HG03064 (cell line): ENCODE data around the gene ATP6V1C2.
A peak's percentile ranks its signal among the peaks of the same experiment; 100 is the strongest.
"Not testable (repeated sequence)": the region's sequence is repeated elsewhere in the genome, so short reads cannot be mapped to it uniquely, and the experiment has no call there.

Experiments
- ATAC-seq: cut with Tn5 transposase; IDR thresholded peaks from one replicate; pipeline ENCODE4 v1.9.1; 2021; ENCODE audit warnings: low read depth; ENCODE audit not compliant: unreplicated experiment

The ATP6V1C2 gene

GRCh38 chr2:10810202-10811161 lies 89.1 kb downstream of the ATP6V1C2 start:
- ATAC-seq = peak; percentile 37

DNA sequence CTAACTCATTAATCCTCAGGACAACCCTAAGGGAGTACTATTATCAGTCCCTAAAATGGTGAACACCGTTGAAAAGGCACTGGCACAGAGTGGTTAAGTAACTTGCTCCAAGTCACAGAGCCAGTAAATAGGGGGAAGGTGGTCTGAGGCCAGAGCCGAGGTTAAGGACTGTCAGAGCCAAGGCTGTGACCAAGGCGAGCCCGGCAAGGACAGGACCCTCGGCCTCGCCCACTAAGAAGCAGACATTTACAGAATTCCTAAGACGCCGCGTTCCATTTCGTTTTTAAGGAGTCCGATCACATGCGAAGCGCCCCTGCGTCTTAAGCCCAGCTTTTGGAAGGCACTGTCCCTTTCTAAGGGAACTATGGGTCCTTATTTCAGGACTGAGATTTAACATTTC lies 90.1 kb downstream of the ATP6V1C2 start:
- ATAC-seq = no peak

DNA sequence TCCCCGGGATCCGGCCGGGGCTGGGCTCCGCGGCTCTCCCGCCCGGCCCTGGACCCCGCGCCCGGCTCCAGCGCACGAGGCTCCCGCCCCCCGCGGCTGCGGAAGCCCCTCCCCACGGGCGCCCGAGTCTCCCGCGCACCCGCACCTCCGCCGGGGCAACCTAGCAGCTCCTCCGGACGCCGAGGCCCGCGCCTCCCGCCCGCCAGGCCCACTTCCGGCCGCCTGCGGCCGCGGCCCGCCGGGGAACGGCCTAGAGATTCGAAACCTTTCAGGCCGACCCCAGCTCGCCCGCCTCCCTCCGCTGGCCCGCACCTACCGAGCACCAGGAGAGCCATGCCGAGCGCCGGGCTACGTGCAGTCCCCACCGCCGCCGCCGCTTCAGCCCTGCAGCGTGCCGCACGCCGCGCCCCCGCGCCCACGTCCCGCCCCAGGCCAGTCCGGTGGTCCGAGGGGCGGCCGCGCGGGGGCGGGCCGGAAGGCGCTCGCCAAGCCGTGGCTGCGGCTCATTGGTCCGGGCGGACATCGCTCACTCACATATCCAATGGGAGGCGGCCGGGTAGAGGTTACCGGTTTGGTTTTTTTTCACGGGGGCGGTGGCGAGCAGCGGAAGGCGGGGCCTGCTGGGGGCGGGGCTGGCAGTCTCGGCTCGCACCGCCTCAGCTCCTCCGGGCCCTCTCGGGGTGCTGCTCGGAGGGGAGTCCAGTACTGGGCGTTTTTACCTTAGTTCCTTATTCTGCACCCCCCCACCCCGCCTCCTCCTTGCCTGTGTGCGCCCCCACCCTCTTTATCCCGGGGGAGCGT lies 91.1 kb downstream of the ATP6V1C2 start, which contains the start of gene PDIA6:
PDIA6 (minus strand) TSS at position 424 of the 801 bp plus-strand sequence; CDS start at position 335, 89 bp downstream.
- ATAC-seq = peak; percentile 83

DNA sequence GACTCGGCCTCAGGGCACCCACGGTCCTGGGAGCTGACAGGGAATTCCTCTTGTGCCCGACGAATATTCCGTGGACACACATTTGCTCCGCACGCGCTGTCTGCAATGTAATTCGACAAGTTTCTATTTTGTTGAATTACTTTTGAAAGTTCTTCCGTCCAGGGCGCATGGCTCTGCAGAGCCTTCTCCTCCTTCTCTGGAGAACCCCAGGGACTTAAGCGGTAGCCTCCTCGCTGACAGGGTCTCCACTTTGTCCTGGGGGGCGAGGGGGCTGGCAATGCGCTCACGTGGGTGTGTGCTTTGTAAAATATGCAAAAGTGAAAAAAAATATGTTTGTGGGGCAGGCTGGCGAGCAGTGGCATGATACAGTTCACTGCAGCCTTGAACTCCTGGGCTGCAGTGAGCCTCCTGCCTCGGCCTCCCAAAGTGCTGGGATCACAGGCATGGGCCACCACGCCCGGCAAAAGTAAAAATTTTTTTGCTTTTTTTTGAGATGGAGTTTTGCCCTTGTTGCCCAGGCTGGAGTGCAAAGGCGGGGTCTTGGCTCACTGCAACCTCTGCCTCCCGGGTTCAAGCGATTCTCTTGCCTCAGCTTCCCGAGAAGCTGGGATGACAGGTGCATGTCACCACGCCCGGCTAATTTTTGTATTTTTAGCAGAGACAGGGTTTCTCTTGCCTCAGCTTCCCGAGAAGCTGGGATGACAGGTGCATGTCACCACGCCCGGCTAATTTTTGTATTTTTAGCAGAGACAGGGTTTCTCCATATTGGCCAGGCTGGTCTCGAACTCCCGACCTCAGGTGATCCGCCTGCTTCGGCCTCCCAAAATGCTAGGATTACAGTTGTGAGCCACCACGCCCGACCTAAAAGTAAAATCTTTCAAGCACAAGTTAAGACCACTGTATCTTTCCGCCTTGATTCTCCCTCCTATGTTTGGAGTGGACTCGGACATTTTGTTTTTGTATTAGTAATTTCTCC lies 92.0 kb downstream of the ATP6V1C2 start:
- not testable (repeated sequence) for ATAC-seq

DNA sequence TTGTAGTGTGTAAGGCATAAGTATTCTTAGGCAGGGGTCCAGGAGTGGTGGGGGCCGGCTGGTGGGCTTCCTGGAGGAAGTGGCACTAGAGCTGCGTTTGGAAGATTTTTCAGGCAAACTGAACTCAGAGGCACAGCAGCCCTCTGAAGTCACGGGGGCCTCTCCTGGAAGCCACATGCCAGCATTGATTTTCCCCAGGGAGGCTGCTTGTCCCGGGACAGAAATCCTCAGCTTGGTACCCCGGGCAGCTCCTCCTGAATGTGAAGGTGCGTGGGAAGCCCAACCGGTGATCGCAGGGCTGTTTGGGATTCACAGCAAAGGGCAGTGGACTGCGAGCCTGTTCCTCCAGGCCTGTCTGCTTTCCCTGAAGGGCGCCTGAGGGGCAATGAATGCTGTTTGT lies 92.7 kb downstream of the ATP6V1C2 start:
- ATAC-seq = no peak

DNA sequence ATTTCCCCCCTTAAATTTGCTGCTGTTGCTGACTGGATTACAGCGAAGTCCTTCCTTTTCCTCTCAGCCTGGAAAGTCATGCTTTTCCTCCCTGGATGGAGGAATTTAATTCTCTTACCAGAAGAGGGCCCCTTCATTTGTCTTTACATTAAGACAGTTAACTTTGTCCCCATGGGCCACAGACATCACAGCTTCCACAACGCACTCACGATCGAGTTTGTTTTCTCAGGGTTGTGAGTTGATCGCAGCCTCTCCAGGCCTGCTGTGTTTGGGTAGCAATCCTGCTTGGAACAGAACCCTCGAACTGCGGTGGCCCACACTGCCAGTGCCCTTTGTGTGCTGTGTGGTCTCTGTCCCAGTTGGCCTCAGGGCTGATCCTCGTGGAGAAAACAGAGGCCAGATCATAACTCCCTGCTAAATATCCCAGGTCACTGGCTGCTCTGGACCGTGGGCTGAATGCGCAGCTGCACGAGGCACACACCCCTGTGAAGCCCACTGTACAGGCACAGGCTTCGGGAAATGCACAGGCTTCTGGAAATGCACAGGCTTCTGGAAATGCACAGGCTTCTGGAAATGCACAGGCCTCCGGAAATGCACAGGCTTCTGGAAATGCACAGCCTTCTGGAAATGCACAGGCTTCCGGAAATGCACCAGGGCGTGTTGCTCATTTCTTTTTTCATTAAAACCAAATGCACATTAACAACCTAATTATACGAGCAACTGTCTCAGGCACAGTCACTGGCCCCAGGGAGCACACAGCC lies 93.3 kb downstream of the ATP6V1C2 start:
- no peak for ATAC-seq

GRCh38 chr2:10817413-10817812 lies 96.0 kb downstream of the ATP6V1C2 start:
- no peak for ATAC-seq

DNA sequence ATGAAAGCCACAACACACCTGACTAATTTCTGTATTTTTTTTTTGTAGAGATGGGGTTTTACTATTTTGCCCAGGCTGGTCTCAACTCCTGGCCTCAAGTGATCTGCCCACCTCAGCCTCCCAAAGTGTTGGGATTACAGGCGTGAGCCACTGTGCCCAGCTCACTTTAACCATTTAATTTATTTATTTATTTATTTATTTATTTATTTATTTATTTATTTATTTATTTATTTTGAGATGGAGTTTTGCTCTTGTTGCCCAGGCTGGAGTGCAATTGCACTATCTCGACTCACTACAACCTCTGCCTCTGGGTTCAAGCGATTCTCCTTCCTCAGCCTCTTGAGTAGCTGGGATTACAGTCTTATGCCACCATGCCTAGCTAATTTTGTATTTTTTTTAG lies 96.9 kb downstream of the ATP6V1C2 start:
- ATAC-seq = not testable (repeated sequence)

DNA sequence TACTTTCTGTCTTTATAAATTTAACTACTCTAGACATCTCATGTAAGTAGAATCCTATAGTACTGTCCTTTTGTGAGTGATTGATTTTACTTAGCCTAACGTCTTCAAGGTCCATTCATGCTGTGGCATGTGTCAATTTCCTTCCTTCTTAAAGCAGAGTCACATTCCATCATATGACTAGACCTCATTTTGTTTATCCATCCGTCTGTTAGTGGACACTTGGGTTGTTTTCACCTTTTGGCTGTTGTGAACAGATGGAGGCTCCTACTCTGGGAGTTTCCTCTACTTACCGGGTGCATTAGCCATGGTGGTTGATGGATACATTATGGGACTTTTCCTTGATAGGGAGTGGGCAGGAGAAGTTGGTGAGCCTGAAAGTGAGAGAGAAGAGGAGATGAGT lies 97.6 kb downstream of the ATP6V1C2 start:
- no peak for ATAC-seq

DNA sequence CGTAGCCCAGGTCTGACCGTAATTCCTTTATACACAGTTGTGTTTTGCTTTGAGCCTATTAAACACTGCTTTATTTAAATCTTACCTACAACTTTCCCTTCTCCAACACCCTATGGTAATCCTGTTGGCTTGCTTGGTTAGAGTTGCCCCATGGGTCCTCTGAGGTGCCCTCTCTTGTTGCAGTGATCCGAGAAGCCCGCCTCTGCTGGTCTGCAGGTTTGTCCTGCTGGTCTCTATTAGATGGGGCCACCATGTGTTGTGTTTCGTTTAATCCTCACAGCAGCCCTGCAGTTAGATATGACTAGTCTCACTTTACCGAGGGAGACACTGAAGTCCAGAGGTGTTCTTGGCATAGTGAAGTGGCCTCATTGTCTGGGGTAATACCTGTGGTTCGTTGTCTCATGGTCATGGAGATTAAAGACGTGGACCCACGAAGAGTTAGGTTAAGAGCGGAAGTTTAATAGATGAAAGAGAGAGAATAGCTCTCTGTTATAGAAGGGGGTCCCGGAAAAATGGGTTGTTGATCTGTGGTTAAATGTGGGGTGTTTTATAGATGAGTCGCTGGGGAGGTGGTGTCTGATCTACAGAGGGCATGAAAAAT lies 98.4 kb downstream of the ATP6V1C2 start:
- no peak for ATAC-seq

DNA sequence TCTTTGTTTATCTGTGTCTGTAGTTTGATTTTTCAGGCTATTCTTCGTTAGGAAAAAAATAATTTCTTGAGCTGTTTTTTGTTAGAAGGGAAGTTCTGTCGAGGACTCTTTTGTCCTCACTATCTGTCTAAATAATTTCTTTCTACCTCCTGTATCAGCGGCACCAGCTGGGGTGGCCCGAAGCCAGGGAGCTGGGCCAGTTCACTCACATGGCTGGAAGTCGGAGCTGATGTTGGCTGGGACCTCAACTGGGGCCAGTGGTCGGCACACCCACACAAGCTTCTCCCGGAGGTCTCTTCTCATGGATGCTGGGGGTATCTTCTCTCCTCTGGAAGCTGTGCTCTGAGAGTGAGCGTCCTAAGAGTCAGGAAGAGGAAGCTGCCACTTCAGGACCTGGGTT lies 99.1 kb downstream of the ATP6V1C2 start:
- ATAC-seq = no peak

DNA sequence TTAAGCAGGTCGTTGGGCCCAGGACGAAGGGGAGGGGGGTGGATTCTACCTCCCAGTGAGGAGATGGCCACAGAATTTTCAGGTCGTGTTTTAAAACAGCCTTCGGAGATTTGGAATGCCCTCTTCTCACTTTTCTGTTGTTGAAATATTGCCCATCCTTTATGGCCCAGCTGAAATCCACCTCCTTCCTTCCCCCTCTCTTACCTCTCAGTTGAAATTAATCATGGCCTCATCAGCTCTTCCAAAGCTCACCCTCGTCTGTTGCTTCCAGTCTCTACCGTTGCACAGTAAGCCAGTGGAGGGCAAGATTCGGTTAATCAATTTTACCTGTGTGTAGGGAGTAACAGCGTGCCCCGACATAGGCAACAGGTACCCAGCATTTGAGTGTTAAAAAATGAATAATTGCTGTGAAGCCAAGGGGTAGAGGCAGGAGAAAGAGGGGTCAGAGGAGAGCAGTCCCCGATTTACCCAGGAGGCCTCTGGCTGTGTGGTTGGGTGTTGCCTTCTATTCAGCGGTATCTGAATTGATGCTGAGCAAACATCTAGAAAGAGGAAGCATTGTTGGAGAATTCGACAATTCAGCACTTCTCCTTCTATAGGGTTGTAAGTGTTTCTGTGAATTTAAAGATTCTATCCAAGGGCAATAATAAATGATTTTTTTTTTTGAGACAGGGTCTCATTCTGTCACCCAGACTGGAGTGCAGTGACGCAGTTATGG lies 99.7 kb downstream of the ATP6V1C2 start:
- no peak for ATAC-seq

GRCh38 chr2:10824191-10824590 lies 102.8 kb downstream of the ATP6V1C2 start:
- ATAC-seq = no peak

DNA sequence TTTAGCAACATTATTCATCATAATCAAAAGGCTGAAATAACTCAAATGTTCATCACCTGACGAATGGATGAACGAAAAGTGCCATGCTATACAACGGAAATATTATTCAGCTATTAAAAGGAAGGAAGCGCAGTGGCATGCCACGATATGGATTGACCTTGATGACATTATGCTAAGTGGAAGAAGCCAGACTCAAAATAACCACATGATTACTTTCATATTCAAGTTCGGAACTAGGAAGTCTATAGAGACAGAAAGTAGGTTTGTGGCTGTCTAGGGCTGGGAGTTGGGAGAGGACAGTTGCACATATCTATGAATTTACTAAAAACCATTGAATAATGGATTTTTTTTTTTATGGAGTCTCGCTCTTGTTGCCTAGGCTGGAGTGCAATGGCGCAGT lies 104.6 kb downstream of the ATP6V1C2 start:
- ATAC-seq = no peak

- no peak for ATAC-seq
These were observed 105.2 kb downstream of the ATP6V1C2 start for GRCh38 chr2:10826625-10827024.

GRCh38 chr2:10828346-10828745 lies 106.9 kb downstream of the ATP6V1C2 start:
- ATAC-seq = no peak

DNA sequence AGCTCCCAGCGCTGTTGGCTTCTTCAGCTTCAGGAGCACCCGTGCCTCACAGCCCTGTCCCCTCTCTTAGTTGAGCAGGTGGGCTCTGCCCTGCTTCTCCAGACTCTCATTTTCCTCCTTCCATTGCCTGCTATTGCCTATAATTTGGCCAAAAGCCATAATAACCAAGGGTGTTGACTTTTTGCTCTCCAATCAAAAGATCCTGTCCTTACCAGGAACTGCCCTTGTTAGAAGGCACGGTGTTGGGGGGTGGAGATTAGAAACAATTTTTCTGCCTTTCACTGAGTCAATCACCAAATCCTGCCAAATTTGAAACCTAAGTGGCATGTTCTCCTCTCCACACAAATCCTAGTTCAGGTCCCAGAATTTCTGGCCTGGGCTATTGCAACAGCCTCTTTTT lies 107.9 kb downstream of the ATP6V1C2 start:
- ATAC-seq = no peak

GRCh38 chr2:10830203-10830602 lies 108.8 kb downstream of the ATP6V1C2 start:
- ATAC-seq = no peak
